SK-N-SH treated with all-trans-retinoic acid at 6 μM for 48 hours (cell line): ENCODE results near the gene SRGAP2B.
"Not testable (repeated sequence)": the region's sequence is repeated elsewhere in the genome, so short reads cannot be mapped to it uniquely, and the experiment has no call there.

Source experiments
- CSDC2 ChIP-seq: fragments of 250-450 bp; sonication (Bioruptor Pico); IDR thresholded peaks from 2 replicates; pipeline ENCODE4 v1.5.0; 2020; ENCODE audit warnings: mild to moderate bottlenecking, moderate library complexity
- RARB ChIP-seq: fragments of 250-450 bp; sonication (Bioruptor Pico); IDR thresholded peaks from 2 replicates; pipeline ENCODE4 v1.8.0; 2021; ENCODE audit warnings: mild to moderate bottlenecking, moderate library complexity
- TCF4 ChIP-seq: fragments of 250-450 bp; sonication (Bioruptor Pico); IDR thresholded peaks from 2 replicates; pipeline ENCODE4 v1.8.0; 2021; ENCODE audit warnings: mild to moderate bottlenecking, moderate library complexity, borderline replicate concordance
- ZC3H10 ChIP-seq: fragments of 250-450 bp; sonication (Bioruptor Pico); IDR thresholded peaks from 2 replicates; pipeline ENCODE4 v1.5.1; 2021; ENCODE audit warnings: mild to moderate bottlenecking, moderate library complexity
- ZFP3 ChIP-seq: fragments of 250-450 bp; sonication (Bioruptor Pico); IDR thresholded peaks from 2 replicates; pipeline ENCODE4 v1.5.0; 2020; ENCODE audit warnings: mild to moderate bottlenecking, moderate library complexity
- ZFP30 ChIP-seq: fragments of 450-650 bp; formaldehyde crosslinking; IDR thresholded peaks from 2 replicates; pipeline ENCODE4 v1.5.0; 2022; ENCODE audit warnings: mild to moderate bottlenecking, moderate library complexity
- TF ChIP-seq, protein P1 (sequence below): fragments of 250-450 bp; sonication (Bioruptor Pico); IDR thresholded peaks from 2 replicates; pipeline ENCODE4 v1.8.0; 2020; ENCODE audit warnings: mild to moderate bottlenecking, moderate library complexity, borderline replicate concordance
- TF ChIP-seq, protein P2 (sequence below): fragments of 250-450 bp; sonication (Bioruptor Pico); IDR thresholded peaks from 2 replicates; pipeline ENCODE4 v1.8.0; 2021; ENCODE audit warnings: low read depth, mild to moderate bottlenecking, moderate library complexity, borderline replicate concordance

DNA sequence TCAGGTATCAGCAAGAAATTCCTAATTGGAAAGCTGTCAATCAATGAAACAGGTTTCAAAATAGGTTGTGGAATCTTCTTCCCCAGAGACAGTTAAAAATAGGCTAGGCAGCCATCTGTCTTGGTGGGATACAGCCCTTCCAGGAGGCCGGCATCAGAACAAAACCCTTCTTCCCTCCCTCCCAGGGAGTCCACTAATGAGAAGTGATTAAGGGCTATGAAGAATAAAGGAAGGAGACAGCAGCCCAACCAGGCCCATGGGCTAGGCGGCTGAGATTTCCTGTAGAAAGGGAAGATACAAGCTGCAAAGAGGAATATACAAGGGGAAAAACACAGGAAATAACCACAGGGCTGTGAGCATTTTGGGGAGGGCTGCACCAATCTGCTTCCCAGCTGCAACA is 31.8 kb downstream of the SRGAP2B start:
- not testable (repeated sequence) for TF ChIP-seq ZFP3; TCF4 (CRISPR knock-in tag); ZC3H10; RARB (CRISPR knock-in tag); ZFP30 (CRISPR knock-in tag); CSDC2 (CRISPR knock-in tag)
- TF ChIP-seq, protein P1, sequence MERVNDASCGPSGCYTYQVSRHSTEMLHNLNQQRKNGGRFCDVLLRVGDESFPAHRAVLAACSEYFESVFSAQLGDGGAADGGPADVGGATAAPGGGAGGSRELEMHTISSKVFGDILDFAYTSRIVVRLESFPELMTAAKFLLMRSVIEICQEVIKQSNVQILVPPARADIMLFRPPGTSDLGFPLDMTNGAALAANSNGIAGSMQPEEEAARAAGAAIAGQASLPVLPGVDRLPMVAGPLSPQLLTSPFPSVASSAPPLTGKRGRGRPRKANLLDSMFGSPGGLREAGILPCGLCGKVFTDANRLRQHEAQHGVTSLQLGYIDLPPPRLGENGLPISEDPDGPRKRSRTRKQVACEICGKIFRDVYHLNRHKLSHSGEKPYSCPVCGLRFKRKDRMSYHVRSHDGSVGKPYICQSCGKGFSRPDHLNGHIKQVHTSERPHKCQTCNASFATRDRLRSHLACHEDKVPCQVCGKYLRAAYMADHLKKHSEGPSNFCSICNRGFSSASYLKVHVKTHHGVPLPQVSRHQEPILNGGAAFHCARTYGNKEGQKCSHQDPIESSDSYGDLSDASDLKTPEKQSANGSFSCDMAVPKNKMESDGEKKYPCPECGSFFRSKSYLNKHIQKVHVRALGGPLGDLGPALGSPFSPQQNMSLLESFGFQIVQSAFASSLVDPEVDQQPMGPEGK (CRISPR knock-in tag) = not testable (repeated sequence)
- TF ChIP-seq, protein P2, sequence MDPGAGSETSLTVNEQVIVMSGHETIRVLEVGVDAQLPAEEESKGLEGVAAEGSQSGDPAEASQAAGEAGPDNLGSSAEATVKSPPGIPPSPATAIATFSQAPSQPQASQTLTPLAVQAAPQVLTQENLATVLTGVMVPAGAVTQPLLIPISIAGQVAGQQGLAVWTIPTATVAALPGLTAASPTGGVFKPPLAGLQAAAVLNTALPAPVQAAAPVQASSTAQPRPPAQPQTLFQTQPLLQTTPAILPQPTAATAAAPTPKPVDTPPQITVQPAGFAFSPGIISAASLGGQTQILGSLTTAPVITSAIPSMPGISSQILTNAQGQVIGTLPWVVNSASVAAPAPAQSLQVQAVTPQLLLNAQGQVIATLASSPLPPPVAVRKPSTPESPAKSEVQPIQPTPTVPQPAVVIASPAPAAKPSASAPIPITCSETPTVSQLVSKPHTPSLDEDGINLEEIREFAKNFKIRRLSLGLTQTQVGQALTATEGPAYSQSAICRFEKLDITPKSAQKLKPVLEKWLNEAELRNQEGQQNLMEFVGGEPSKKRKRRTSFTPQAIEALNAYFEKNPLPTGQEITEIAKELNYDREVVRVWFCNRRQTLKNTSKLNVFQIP (CRISPR knock-in tag) = not testable (repeated sequence)
